D721Med (cell line): ENCODE data around the gene NAA10.

Experiments used
- DNase-seq: peaks from one replicate; pipeline ENCODE4 v3.0.0; 2011; ENCODE audit warnings: low spot score; ENCODE audit not compliant: insufficient read length
- FAIRE-seq: peaks from 2 replicates; lab custom pipeline; 2011; peaks lifted over from hg19 to GRCh38; lab: Jason Lieb, UNC
- TF ChIP-seq, protein P1 (sequence below): IDR thresholded peaks from 2 replicates; pipeline ENCODE4 v1.5.1; 2012; ENCODE audit warnings: mild to moderate bottlenecking, control low read depth; ENCODE audit not compliant: insufficient read depth; ENCODE audit errors: missing control alignments

NAA10 gene

DNA sequence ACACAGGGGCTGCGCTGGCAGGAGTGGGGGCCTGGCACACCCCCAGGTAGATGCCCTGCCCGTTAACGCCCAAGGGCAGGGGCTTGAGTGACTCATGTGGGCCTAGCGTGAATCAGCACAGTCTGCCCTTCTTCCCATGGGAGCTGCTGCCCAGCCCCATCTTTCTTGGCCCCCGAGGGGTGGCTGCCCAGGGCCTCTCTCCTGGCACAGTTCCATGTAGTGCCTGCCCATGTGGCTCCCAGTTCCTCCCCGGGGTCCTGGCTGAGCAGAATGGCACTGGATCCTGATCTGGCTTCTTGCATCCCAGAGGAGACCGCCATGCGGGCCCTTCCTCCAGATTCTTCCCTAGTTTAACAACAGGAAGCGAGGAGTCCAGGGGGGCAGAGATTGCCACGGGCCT is 32.5 kb downstream of the NAA10 start:
- no peak for DNase-seq
- TF ChIP-seq, protein P1, sequence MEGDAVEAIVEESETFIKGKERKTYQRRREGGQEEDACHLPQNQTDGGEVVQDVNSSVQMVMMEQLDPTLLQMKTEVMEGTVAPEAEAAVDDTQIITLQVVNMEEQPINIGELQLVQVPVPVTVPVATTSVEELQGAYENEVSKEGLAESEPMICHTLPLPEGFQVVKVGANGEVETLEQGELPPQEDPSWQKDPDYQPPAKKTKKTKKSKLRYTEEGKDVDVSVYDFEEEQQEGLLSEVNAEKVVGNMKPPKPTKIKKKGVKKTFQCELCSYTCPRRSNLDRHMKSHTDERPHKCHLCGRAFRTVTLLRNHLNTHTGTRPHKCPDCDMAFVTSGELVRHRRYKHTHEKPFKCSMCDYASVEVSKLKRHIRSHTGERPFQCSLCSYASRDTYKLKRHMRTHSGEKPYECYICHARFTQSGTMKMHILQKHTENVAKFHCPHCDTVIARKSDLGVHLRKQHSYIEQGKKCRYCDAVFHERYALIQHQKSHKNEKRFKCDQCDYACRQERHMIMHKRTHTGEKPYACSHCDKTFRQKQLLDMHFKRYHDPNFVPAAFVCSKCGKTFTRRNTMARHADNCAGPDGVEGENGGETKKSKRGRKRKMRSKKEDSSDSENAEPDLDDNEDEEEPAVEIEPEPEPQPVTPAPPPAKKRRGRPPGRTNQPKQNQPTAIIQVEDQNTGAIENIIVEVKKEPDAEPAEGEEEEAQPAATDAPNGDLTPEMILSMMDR: no peak
- no peak for FAIRE-seq

GRCh38 chrX:153901753-153902140 is 33.1 kb downstream of the NAA10 start:
- no peak for FAIRE-seq
- TF ChIP-seq, protein P1: no peak
- no peak for DNase-seq

DNA sequence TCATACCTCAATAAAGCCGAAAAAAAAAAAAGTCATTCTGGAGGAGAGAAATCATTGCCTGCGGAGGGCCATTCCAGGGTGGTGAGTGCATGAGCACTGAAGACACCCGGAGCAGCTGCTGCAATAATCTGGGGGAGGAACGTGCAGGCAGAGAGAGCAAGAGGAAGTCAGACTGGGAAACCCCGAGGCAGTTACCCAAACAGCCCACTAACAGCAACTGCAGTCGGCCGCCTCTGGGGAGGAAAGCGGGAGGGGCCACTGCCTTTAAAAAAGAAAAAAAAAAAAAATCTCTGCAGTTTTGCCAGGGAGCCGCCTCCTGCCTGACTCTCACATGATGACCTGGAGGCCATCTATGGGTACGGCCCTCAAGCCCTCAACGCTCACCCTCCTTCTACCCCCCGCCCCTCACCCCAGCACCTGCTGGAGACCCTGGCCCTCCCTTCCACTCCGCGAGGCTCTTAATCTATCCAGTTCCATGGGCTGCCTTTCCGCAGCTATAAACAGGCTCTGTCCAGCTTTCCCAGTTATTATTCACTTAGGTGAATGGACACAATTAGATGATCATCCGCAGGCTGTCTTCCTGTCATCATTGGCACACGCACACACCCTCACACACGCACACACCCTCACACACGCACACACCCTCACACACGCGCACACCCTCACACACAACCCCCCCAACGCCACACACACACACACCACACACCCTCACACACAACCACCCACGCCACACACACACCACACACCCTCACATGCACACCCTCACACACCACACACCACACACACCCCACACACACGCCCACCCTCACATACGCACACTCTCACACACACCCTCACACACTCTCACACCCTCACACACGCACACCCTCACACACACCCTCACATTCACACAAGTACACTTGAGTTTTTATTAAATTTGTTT is 33.7 kb downstream of the NAA10 start:
- TF ChIP-seq, protein P1: no peak
- DNase-seq: no peak
- FAIRE-seq: no peak

- FAIRE-seq: no peak
- TF ChIP-seq, protein P1: no peak
- DNase-seq: no peak
Measured at GRCh38 chrX:153897899-153898298, 36.9 kb downstream of the NAA10 start.

GRCh38 chrX:153889123-153889522 is 45.7 kb downstream of the NAA10 start:
- FAIRE-seq (no peak), DNase-seq (no peak)
- TF ChIP-seq, protein P1: no peak

- TF ChIP-seq, protein P1: no peak
- DNase-seq (no peak), FAIRE-seq (no peak)
Measured at GRCh38 chrX:153888344-153888743, 46.5 kb downstream of the NAA10 start.

- DNase-seq (no peak), FAIRE-seq (no peak)
- TF ChIP-seq, protein P1: no peak
Measured at GRCh38 chrX:153887385-153887784, 47.5 kb downstream of the NAA10 start.
